Adrenal gland (tissue), 5 donors: ENCODE data around the gene STK31.

Source experiments
- CTCF ChIP-seq, 6 experiments: fragments of 450-650 bp in 4 of 6; fragments of 200-600 bp in 2 of 6; sonication (generic) in 1 of 6; IDR thresholded peaks; 1 replicate in 5 of 6; 2 replicates in 1 of 6; pipeline versions ENCODE4 v1.5.1 to v1.8.0; 2016 to 2021; ENCODE audit warnings: antibody characterized with exemption in 6 of 6, mild to moderate bottlenecking in 2 of 6, moderate library complexity in 1 of 6
- POLR2A ChIP-seq, 2 donors: fragments of 450-650 bp; IDR thresholded peaks; one replicate each; pipeline ENCODE4 v1.6.1; 2017; ENCODE audit warnings: antibody characterized with exemption in 2 of 2, mild to moderate bottlenecking in 2 of 2, moderate library complexity in 1 of 2
- donor health status: DM: no; HTN: no; CAD: no.

GRCh38 chr7:23661385-23661784, 48.6 kb upstream of the STK31 start:
- TF ChIP-seq CTCF (IDR thresholded peaks at IDR 0.05) (no peak), POLR2A (IDR thresholded peaks at IDR 0.05) (no peak)
